HG03060 (cell line): ENCODE measurements around the gene TNFRSF6B.
"Not testable (repeated sequence)": the region's sequence is repeated elsewhere in the genome, so short reads cannot be mapped to it uniquely, and the experiment has no call there.

Source experiments
- ATAC-seq: cut with Tn5 transposase; IDR thresholded peaks from one replicate; pipeline ENCODE4 v1.9.1; 2021; ENCODE audit warnings: low read depth, moderate number of reproducible peaks; ENCODE audit not compliant: unreplicated experiment

The TNFRSF6B gene

DNA sequence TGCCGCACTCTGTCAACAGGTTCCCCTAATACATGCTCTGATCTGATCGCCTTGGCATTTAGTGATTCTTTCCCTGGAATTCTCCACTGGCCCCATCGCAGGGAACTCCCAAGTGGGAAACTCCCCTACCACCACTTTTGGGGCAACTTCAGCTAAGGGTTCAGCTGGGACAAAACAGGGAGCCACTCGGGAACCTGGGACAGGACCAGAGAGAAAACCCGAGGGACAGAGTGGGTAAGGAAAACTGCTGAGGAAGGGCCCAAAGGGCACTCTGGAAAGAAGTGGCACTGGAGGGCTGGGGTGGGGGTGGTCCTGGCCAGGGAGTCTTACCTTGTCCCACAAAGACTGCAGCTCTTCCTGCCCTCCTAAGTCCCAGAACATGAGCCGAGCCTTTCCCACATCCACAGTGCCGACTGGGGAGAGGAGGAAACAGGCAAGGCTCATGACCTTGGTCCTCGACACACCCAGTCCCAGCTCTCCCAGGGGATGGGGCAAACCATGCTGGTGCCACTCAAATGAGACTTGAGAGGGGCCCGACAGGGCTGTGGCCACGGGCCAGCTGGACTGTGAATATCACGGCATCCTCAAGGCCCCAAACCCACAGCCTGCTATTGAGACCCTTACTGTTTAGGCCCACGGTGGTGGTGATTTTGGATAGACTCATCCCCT is 9.7 kb downstream of the TNFRSF6B start:
- no peak for ATAC-seq

DNA sequence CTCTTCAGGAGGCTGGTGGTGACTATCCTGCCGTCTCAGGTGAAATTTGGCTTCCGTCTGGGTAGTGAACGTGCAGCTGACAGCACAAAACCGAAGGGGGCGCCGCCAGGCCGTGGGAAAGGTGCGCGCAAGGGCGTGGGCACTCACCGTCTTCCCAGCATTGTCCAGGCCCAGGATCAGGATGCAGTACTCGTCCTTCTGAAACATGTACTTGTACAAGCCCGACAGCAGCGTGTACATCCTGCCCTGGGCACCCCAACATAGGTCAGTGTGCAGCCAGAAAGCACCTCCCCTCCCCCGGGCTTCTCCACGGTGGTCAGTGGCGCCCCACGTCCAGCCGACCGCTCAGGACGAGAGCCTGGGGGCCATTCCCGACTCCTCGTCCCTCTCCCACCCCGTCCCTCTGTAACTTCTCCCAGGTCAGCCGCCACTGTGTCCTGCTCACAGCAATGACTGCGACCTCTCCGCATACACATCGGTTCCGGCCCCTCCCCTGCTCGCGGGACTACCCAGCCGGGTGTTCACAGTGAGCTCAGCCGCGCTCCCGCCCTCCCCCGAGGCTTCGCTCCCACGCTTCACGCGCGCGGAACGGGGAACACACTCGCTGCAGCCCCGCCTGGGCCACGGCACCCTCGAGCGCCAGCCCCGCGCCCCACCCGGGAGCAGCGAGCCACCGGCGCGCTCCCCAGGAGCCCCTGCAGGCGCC is 10.6 kb downstream of the TNFRSF6B start:
- ATAC-seq, result no peak

DNA sequence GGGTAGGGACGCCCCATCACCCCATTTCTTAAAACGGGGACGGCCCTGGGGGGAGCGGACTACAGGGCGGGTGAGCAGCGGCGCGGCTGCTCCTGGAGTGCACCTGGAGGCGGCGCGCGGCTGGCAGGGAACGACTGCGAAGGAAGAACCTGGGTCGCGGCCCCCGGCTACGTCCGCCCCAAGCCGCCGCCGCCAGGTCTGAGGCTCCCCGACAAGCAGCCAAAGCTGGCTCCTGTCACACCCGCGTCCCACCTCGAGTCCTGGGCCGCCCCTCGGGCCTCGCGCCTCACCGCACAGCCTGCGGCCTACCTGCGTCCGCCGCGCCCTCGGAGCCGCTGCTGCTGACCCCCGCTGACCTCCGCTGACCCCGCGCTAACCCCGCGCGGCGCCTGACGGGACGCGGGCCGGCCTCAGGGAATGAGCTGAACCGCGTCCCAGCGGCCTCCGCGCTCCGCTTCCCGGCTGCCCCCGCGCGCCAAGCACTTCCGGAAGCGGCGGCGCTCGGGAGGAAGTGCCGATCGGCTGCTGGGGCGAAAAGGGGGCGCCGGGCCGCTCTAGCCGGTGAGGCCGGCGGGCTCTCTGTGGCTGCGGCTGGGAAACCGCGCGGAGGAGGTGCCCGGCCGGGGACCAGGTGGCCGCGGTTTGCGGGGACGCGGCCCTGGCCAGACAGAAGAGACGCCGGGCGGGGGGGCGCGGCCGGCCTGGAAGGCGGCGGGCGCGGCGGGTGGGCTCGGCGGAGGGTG is 11.3 kb downstream of the TNFRSF6B start, which contains the start of the genes ARFRP1 and ZGPAT:
Gene ARFRP1 (minus strand): TSS at position 419 of the 743 bp plus-strand sequence. CDS start 885 bp downstream, outside the sequence.
Gene ZGPAT (plus strand): TSS at position 482 of the 743 bp plus-strand sequence. CDS start 542 bp downstream, outside the sequence.
- ATAC-seq, result no peak

DNA sequence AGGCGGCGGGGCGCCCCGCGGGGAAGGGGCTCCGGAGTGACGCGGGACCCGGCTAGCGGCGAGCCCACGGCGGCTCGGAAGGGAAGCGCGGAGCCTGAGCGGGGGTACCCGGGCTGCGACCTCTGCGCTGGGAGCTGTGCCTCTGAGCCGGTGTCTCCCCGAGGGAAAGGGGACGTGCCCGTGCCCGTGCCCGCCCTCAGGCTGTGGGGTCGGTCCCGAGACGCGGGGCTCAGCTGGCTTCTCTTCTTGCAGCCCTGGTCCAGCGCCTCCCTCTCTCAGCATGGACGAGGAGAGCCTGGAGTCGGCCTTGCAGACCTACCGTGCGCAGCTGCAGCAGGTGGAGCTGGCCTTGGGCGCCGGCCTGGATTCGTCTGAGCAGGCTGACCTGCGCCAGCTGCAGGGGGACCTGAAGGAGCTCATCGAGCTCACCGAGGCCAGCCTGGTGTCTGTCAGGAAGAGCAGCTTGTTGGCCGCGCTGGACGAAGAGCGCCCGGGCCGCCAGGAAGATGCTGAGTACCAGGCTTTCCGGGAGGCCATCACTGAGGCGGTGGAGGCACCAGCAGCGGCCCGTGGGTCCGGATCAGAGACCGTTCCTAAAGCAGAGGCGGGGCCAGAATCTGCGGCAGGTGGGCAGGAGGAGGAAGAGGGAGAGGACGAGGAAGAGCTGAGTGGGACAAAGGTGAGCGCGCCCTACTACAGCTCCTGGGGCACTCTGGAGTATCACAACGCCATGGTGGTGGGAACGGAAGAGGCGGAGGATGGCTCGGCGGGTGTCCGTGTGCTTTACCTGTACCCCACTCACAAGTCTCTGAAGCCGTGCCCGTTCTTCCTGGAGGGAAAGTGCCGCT is 12.1 kb downstream of the TNFRSF6B start:
- ATAC-seq, result no peak

DNA sequence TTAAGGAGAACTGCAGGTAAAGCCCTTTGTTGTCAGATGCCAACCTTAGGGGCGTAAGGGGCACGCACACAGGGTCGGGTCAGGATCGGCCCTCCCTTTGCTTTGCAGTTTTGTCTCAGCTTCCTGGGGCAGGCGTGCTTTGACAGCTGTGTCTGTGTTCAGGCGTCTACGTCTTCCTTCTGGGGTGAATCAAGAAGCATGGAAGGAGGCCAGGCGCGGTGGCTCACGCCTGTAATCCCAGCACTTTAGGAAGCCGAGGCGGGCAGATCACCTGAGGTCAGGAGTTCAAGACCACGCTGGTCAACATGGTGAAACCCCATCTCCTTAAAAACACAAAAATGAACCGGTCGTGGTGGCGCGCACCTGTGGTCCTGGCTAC is 12.7 kb downstream of the TNFRSF6B start:
- no peak for ATAC-seq

DNA sequence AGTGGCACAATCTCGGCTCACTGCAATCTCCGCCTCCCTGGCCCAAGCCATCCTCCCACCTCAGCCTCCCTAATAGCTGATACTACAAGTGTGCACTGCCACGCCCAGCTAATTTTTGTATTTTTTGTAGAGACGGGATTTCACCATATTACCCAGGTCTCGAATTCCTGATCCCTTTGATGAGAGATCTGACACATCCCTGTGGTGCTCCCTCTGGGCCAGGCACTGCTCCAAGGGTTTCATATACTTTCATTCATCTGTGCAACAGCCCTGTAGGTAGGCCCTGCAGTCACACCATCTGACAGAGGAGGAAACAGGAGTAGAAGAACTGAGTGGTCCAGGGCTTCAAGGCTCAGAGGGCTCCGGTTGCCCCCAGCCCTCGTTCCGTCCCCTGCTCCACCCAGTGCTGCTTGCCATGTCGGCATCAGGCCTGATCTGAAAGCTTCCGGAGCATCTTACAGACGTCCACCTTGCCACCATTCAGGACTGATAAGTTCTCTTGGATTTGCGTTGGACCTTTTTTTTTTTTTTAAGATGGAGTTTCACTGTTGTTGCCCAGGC is 14.7 kb downstream of the TNFRSF6B start:
- no peak for ATAC-seq

DNA sequence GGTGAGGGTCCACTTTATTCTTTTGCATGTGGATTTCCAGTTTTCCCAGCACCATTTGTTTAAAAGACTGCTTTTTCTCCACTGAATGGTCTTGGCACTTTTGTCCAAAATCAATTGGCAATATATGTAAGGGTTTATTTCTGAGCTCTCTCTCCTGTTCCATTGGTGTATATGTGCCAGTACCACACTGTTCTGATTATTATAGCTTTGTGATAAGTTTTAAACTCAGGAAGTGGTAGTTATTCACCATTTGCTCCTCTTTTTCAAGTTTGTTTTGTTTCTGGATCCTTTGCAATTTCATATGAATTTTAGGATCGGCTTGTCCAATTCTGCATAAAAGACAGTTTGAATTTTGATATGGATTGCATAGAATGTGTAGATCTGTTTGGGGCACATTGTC is 15.7 kb downstream of the TNFRSF6B start:
- no peak for ATAC-seq

DNA sequence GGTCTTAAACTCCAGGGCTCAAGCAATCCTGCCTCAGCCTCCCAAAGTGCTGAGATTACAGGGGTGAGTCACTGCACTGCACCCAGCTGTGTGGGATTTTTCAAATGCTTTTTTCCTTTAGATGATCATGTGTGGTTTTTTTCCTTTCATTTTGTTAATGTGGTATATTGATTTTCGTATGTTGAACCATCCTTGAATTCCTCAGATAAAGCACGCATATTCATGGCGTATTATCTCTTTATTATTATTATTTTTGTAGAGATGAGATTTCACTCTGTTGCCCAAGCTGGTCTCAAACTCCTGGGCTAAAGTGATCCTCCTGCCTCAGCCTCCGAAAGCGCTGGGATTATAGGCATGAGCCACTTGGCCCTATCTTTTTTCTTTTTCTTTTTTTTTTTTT is 18.4 kb downstream of the TNFRSF6B start:
- no peak for ATAC-seq

DNA sequence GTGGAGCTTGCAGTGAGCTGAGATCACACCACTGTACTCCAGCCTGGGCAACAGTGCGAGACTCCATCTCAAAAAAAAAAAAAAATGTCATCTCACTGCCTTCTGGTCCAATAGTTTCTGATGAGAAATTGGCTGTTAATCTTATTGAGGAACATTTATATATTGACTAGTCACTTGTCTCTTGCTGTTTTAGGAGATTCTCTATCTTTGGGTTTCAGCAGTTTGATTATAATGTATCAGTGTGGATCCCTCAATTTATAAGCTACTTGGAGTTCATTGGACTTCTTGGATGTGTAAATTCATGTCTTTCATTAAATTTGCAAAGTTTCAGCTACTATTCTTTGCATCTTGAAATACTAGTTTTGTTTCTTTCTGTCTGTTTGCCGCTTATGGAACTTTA is 22.5 kb downstream of the TNFRSF6B start:
- no peak for ATAC-seq

DNA sequence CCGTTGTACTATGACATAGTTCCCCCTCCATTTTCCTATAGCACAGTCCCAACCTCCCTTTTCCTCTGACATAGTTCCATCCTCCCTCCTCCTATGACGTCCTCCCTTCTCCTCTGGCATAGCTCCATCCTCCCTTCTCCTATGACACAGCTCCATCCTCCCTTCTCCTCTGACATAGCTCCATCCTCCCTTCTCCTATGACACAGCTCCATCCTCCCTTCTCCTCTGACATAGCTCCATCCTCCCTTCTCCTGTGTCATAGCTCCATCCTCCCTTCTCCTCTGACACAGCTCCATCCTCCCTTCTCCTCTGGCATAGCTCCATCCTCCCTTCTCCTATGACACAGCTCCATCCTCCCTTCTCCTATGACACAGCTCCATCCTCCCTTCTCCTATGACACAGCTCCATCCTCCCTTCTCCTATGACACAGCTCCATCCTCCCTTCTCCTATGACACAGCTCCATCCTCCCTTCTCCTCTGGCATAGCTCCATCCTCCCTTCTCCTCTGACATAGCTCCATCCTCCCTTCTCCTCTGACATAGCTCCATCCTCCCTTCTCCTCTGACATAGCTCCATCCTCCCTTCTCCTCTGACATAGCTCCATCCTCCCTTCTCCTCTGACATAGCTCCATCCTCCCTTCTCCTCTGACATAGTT is 26.6 kb downstream of the TNFRSF6B start:
- not testable (repeated sequence) for ATAC-seq

DNA sequence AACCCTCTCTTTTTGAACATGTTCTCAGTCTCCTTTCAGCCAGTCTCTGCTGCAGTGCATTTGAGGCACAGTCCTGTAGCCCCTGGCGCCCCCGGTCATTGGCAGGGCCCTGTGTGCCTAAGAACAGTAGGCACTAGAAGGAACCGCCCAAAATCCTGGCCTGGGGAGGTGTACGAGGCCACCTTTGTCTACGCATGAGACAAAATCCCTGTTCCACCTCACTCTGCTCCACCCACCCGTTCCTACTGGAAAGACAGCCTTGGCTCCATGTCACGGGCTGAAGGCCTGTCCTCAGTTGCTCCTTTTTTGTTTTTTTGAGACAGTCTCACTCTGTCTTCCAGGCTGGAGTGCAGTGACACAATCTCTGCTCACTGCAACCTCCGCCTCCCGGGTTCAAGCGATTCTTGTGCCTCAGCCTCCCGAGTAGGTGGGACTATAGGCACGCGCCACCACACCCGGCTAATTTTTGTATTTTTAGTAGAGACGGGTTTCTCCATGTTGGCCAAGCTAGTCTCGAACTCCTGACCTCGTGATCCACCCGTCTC is 33.8 kb downstream of the TNFRSF6B start:
- not testable (repeated sequence) for ATAC-seq

DNA sequence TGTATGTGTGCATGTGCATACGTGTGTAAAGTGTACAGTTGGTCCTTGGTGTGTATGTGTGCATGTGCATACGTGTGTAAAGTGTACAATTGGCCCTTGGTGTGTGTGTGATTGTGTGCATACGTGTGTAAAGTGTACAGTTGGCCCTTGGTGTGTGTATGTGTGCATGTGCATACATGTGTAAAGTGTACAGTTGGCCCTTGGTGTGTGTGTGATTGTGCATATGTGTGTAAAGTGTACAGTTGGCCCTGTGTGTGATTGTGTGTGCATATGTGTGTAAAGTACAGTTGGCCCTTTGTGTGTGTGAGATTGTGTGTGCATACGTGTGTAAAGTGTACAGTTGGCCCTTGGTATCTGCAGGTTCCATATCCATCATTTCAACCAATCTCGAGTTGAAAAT is 35.0 kb downstream of the TNFRSF6B start:
- no peak for ATAC-seq

DNA sequence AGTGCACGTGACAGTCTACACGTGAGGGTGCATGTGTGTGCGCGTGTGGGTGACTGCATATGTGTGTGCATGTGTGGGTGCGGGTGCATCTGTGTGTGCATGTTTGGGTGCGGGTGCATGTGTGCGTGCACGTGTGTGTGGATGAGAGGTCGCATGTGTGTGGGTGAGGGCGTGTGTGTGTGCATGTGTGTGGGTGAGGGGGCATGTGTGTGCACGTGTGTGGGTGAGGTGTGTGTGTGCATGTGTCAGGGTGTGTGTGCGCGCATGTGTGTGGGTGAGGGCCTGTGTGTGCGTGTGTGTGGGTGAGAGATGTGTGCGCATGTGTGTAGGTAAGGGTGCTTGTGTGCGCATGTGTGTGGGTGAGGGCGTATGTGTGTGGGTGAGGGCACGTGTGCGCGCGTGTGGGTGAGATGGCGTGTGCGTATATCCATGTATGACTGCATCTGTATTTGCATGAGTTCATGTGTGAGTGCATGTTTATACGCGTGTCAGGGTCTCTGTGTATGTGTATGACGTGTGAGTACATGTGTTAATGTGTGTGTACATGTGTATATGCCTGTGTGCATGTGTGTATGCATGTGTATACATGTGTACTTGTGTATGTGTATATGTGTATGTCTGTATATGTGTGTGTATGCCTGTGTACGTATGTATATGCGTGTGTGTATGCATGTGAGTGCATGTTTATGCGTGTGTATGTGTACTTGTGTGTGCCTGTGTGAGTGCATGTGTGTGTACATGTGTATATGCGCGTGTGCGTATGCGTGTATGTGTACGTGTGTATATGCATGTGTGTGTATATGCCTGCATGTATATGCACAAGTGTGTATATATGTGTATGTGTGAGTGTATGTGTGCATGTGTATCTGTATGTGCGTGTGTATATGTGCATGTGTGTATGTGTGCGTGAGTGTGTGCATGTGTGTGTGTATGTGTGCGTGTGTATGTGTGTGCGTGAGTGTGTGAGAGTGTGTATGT is 36.0 kb downstream of the TNFRSF6B start:
- no peak for ATAC-seq

DNA sequence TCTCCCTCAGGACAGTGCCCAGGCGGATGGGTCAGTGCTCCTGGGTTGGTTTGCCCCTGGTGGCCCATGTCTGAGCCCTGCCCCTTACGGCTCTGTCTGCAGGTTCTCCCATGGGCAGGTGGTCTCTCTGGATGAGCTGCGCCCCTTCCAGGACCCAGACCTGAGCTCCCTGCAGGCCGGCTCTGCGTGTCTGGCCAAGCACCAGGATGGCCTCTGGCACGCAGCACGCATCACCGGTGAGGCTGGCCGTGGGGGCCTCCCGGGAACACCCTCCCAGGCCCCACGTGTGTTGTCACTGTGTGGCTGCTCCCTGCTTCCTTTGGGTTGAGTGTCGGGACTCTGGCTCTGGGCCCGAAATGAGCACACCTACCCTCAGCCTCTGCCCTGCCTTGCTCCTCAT is 36.7 kb downstream of the TNFRSF6B start:
- ATAC-seq, result no peak

DNA sequence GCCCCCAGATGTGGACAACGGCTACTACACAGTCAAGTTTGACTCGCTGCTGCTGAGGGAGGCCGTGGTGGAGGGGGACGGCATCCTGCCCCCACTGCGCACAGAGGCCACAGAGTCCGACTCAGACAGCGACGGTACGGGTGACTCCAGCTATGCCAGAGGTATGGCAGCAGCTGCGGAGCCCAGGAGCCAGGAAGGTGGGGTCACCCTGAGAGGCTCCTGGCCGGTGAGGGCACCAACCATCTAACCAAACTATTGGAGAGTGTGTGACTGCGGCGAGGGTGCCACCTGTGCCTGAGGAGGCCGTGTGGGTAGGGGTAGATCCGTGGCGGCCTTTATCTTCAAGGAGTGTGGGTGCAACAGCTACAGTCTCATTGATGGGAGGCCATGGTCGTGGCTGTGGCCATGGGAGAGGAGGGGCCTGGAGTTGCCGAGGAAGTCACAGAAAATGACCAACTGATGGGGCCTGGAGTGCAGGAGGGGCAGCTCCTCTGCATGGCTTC is 37.2 kb downstream of the TNFRSF6B start:
- no peak for ATAC-seq

DNA sequence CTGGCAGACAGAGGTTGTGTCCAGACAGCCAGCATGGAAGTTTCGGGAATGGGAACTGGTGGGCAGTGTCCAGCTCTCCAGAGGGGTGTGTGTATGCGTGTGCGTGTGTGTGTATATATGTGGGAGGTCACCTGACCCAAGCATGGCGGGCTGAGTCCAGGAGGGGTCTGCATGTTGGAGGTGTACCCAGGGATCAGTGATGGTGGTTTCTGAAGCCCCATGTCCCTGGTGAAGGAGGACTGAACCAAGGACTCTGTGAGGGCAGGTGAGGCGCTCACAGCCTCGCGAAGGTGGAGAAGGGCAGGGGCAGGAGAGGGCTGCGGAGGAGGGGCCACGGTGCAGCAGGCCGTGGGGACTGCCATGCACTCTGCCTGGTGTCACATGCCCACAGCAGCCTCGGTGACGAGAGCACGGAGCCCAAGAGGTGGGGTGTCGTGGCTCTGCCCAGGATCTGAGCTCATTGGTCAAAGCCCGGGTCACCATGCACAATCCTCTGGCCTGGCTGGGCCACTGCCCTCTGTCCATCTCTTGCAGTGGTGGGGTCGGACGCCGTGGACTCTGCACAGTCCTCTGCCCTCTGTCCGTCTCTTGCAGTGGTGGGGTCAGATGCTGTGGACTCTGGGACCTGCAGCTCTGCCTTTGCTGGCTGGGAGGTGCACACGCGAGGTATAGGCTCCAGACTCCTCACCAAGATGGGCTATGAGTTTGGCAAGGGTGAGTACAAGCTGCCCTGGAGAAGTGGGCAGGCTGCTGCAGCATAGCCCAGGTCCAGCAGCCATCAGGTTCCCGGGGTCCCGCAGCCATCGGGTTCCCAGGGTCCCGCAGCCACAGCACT is 37.9 kb downstream of the TNFRSF6B start:
- no peak for ATAC-seq
